RWPE2 (cell line): ENCODE measurements around the gene TPM2.

Experiments used
- ATAC-seq: fragments of 200-7000 bp; cut with Tn5 transposase; 3 replicates; pipeline ENCODE4 v1.9.1; 2021; ENCODE audit warnings: low read depth
- DNase-seq: peaks from one replicate; pipeline ENCODE4 v3.0.0-alpha.2; 2020; ENCODE audit warnings: low spot score
- H3K27ac ChIP-seq: fragments of 450-650 bp; 2 replicates; pipeline ENCODE4 v1.5.1; 2017; ENCODE audit warnings: mild to moderate bottlenecking; ENCODE audit not compliant: poor library complexity, severe bottlenecking
- H3K27me3 ChIP-seq: fragments of 250-450 bp; sonication (Bioruptor Pico); 2 replicates; pipeline ENCODE4 v1.5.1; 2021; ENCODE audit warnings: mild to moderate bottlenecking, moderate library complexity; ENCODE audit not compliant: insufficient read depth, poor library complexity, severe bottlenecking
- H3K36me3 ChIP-seq: fragments of 250-450 bp; sonication (Bioruptor Pico); 2 replicates; pipeline ENCODE4 v1.5.1; 2020; ENCODE audit warnings: low read depth, mild to moderate bottlenecking, moderate library complexity
- H3K4me1 ChIP-seq: fragments of 250-450 bp; sonication (Bioruptor Pico); 2 replicates; pipeline ENCODE4 v1.5.1; 2021; ENCODE audit warnings: mild to moderate bottlenecking, moderate library complexity; ENCODE audit not compliant: insufficient read depth, poor library complexity, severe bottlenecking
- H3K4me3 ChIP-seq: fragments of 250-450 bp; sonication (Bioruptor Pico); 2 replicates; pipeline ENCODE4 v1.5.1; 2021; ENCODE audit warnings: mild to moderate bottlenecking, moderate library complexity; ENCODE audit not compliant: severe bottlenecking
- H3K9me3 ChIP-seq: fragments of 250-450 bp; sonication (Bioruptor Pico); 2 replicates; pipeline ENCODE4 v1.5.1; 2021; ENCODE audit warnings: mild to moderate bottlenecking, moderate library complexity; ENCODE audit not compliant: severe bottlenecking
- CTCF ChIP-seq: fragments of 450-650 bp; IDR thresholded peaks from one replicate; pipeline ENCODE4 v1.5.1; 2017; ENCODE audit warnings: mild to moderate bottlenecking, moderate library complexity; ENCODE audit not compliant: poor library complexity, severe bottlenecking

Gene TPM2

GRCh38 chr9:35727676-35728040 is 37.9 kb upstream of the TPM2 start:
- H3K9me3 ChIP-seq: no peaks in the 10 kb centered on the region
- no peaks in the 10 kb centered on the region for H3K27me3 ChIP-seq
- H3K4me1 ChIP-seq: peaks cover 35% of the 10 kb centered on the region
- DNase-seq (no peak), ATAC-seq (no peak)
- no peak for TF ChIP-seq CTCF
- peaks cover 59% of the 10 kb centered on the region for H3K36me3 ChIP-seq
- H3K4me3 ChIP-seq: no peak overlapping the region
- peak overlapping the region; percentile 87 for H3K27ac ChIP-seq

- ATAC-seq: peak; percentile 17; the same call in 1 of the 3 replicates
- peaks cover 67% of the 10 kb centered on the region for H3K36me3 ChIP-seq
- peak; percentile 14 for TF ChIP-seq CTCF
Measured at GRCh38 chr9:35726931-35727330, 37.2 kb upstream of the TPM2 start.

GRCh38 chr9:35725362-35725761 is 35.6 kb upstream of the TPM2 start:
- DNase-seq (no peak), ATAC-seq (no peak)
- Histone ChIP-seq H3K27me3 (no peaks in the 10 kb centered on the region), H3K9me3 (no peaks in the 10 kb centered on the region), H3K4me1 (peaks cover 34% of the 10 kb centered on the region), H3K4me3 (no peak overlapping the region), H3K36me3 (peaks cover 82% of the 10 kb centered on the region), H3K27ac (no peak overlapping the region)
- TF ChIP-seq CTCF: no peak

More at GRCh38 chr9:35726931-35727330, 37.2 kb upstream of the TPM2 start:
- no peak for DNase-seq
- H3K27ac ChIP-seq: peak overlapping the region; percentile 87
- H3K4me1 ChIP-seq: peaks cover 35% of the 10 kb centered on the region
- no peaks in the 10 kb centered on the region for H3K27me3 ChIP-seq
- H3K9me3 ChIP-seq: no peaks in the 10 kb centered on the region
- no peak overlapping the region for H3K4me3 ChIP-seq

- peaks cover 90% of the 10 kb centered on the region for H3K36me3 ChIP-seq
- TF ChIP-seq CTCF: no peak
- DNase-seq: no peak
- no peaks in the 10 kb centered on the region for H3K9me3 ChIP-seq
- no peaks in the 10 kb centered on the region for H3K27me3 ChIP-seq
- ATAC-seq: no peak
- no peak overlapping the region for H3K27ac ChIP-seq
- H3K4me3 ChIP-seq: no peak overlapping the region
- H3K4me1 ChIP-seq: peaks cover 19% of the 10 kb centered on the region
Measured at GRCh38 chr9:35723908-35724307, 34.2 kb upstream of the TPM2 start.

- Histone ChIP-seq H3K36me3 (peaks cover 91% of the 10 kb centered on the region), H3K27me3 (no peaks in the 10 kb centered on the region), H3K27ac (no peak overlapping the region), H3K9me3 (no peaks in the 10 kb centered on the region), H3K4me3 (no peak overlapping the region), H3K4me1 (peaks cover 15% of the 10 kb centered on the region)
- ATAC-seq: no peak
- DNase-seq: no peak
- TF ChIP-seq CTCF: no peak
Measured at GRCh38 chr9:35723426-35723825, 33.7 kb upstream of the TPM2 start.
